Measurements from ENCODE around the gene FAM184B. TPM values are rescaled to one million over a fixed set of nuclear protein-coding genes. Genes with fewer than 3 reads are reported as not detected.
"Not testable (repeated sequence)": the region's sequence is repeated elsewhere in the genome, so short reads cannot be mapped to it uniquely, and the experiment has no call there.

The FAM184B gene
- total RNA-seq, 2 donors from 2014 or later, result not detected

- intact Hi-C loops (cut with DNase I), result no loop called here
- DNase-seq (ENCODE audit: low spot score), result no peak
These were observed 82.0 kb downstream of the FAM184B start for GRCh38 chr4:17699380-17699779.

- DNase-seq (ENCODE audit: low spot score), result no peak
- intact Hi-C loops (cut with DNase I), result no loop called here
These were observed 83.3 kb downstream of the FAM184B start for GRCh38 chr4:17698116-17698515.

- no peak for DNase-seq (ENCODE audit: low spot score)
- intact Hi-C loops (cut with DNase I), result no loop called here
These were observed 86.1 kb downstream of the FAM184B start for GRCh38 chr4:17695341-17695740.

GRCh38 chr4:17694552-17694951 is 86.9 kb downstream of the FAM184B start:
- intact Hi-C loops (cut with DNase I), result no loop called here
- no peak for DNase-seq (ENCODE audit: low spot score)

GRCh38 chr4:17690898-17691297 is 90.5 kb downstream of the FAM184B start:
- no peak for DNase-seq (ENCODE audit: low spot score)
- intact Hi-C loops (cut with DNase I), result no loop called here

- DNase-seq (ENCODE audit: low spot score), result no peak
These were observed 91.3 kb downstream of the FAM184B start for GRCh38 chr4:17690135-17690534.

GRCh38 chr4:17688011-17688441 is 93.4 kb downstream of the FAM184B start:
- DNase-seq (ENCODE audit: low spot score), result no peak
- intact Hi-C loops (cut with DNase I), result no loop called here

More at GRCh38 chr4:17690135-17690534, 91.3 kb downstream of the FAM184B start:
- intact Hi-C loops (cut with DNase I), result no loop called here

GRCh38 chr4:17687237-17687857 is 94.1 kb downstream of the FAM184B start:
- DNase-seq (ENCODE audit: low spot score), result no peak
- intact Hi-C loops (cut with DNase I), result no loop called here

- DNase-seq (ENCODE audit: low spot score); intact Hi-C loops (cut with DNase I): not testable (repeated sequence)
These were observed 96.8 kb downstream of the FAM184B start for GRCh38 chr4:17684648-17685047.

- no peak for DNase-seq (ENCODE audit: low spot score)
- intact Hi-C loops (cut with DNase I), result no loop called here
These were observed 99.2 kb downstream of the FAM184B start for GRCh38 chr4:17682222-17682566.

GRCh38 chr4:17681281-17682221 is 99.9 kb downstream of the FAM184B start:
- DNase-seq (ENCODE audit: low spot score), result no peak
- intact Hi-C loops (cut with DNase I), result no loop called here

- no peak for DNase-seq (ENCODE audit: low spot score)
- intact Hi-C loops (cut with DNase I), result no loop called here
These were observed 100.7 kb downstream of the FAM184B start for GRCh38 chr4:17680559-17681280.

- no peak for DNase-seq (ENCODE audit: low spot score)
- intact Hi-C loops (cut with DNase I), result no loop called here
These were observed 111.0 kb downstream of the FAM184B start for GRCh38 chr4:17670423-17670822.

GRCh38 chr4:17667653-17668201 is 113.7 kb downstream of the FAM184B start:
- intact Hi-C loops (cut with DNase I), result no loop called here
- no peak for DNase-seq (ENCODE audit: low spot score)

- intact Hi-C loops (cut with DNase I), result no loop called here
- no peak for DNase-seq (ENCODE audit: low spot score)
These were observed 114.2 kb downstream of the FAM184B start for GRCh38 chr4:17667253-17667652.

- no peak for DNase-seq (ENCODE audit: low spot score)
- intact Hi-C loops (cut with DNase I), result no loop called here
These were observed 115.6 kb downstream of the FAM184B start for GRCh38 chr4:17665852-17666251.

- DNase-seq (ENCODE audit: low spot score), result no peak
- intact Hi-C loops (cut with DNase I), result no loop called here
These were observed 116.1 kb downstream of the FAM184B start for GRCh38 chr4:17665346-17665745.

- intact Hi-C loops (cut with DNase I), result no loop called here
- DNase-seq (ENCODE audit: low spot score), result no peak
These were observed 116.7 kb downstream of the FAM184B start for GRCh38 chr4:17664755-17665154.

GRCh38 chr4:17662694-17663093 is 118.7 kb downstream of the FAM184B start:
- DNase-seq (ENCODE audit: low spot score), result no peak
- intact Hi-C loops (cut with DNase I), result no loop called here

GRCh38 chr4:17659196-17659595 is 122.2 kb downstream of the FAM184B start:
- intact Hi-C loops (cut with DNase I); DNase-seq (ENCODE audit: low spot score): not testable (repeated sequence)
